Measurements from ENCODE around the gene AGBL4.
A peak's percentile ranks its signal among the peaks of the same experiment; 100 is the strongest.

AGBL4 gene

GRCh38 chr1:48688102-48688760 lies 1335.5 kb downstream of the AGBL4 start:
- Histone ChIP-seq H3K27ac (ENCODE audit: extremely low read depth, low read depth, low read length) (no peak overlapping the region), H3K4me1 (ENCODE audit: control insufficient read depth, insufficient read depth, low read length) (no peaks in the 10 kb centered on the region), H3K36me3 (ENCODE audit: control insufficient read depth in 2 of 2, insufficient read depth in 1 of 2, low read length in 2 of 2) (no peaks in the 10 kb centered on the region), H3K4me3 (ENCODE audit: low read depth, low read length) (no peak overlapping the region), H3K9me3 (ENCODE audit: control insufficient read depth, insufficient read depth, low read depth, low read length) (no peaks in the 10 kb centered on the region)
- ChIA-PET POLR2A (no interaction called here), CTCF (interaction anchor here (0.6 to 2.4 kb wide), 7 partner anchors 9 to 122 kb away, joined by 3 to 11 read pairs (median 3); no protein-coding TSS in a partner anchor)
- TF ChIP-seq ZNF571 (tag by site-specific recombination; IDR thresholded peaks at IDR 0.05) = no peak
- 0 out of 2 replicates have a peak, but pooled peaks have one; percentile 47 for TF ChIP-seq ZNF366 (tag by site-specific recombination; conservative IDR thresholded peaks at IDR 0.05)
- TF ChIP-seq ZNF488 (tag by site-specific recombination; IDR thresholded peaks at IDR 0.05) = no peak
- TF ChIP-seq ZNF148 (tag by site-specific recombination; IDR thresholded peaks at IDR 0.05; ENCODE audit: borderline replicate concordance) = no peak
- TF ChIP-seq ZFP37 (tag by site-specific recombination; IDR thresholded peaks at IDR 0.05) = no peak

- POLR2A ChIA-PET = no interaction called here
- CTCF ChIA-PET = interaction anchor here (0.5 to 2.4 kb wide), 6 partner anchors 10 to 121 kb away, joined by 3 to 11 read pairs (median 3); no protein-coding TSS in a partner anchor
- no peaks in the 10 kb centered on the region for H3K4me1 ChIP-seq (ENCODE audit: control insufficient read depth, insufficient read depth, low read length)
Observed at GRCh38 chr1:48687282-48688045, 1336.3 kb downstream of the AGBL4 start.

More at GRCh38 chr1:48687282-48688045, 1336.3 kb downstream of the AGBL4 start:
- Histone ChIP-seq H3K36me3 (ENCODE audit: control insufficient read depth in 2 of 2, insufficient read depth in 1 of 2, low read length in 2 of 2) (no peaks in the 10 kb centered on the region), H3K9me3 (ENCODE audit: control insufficient read depth, insufficient read depth, low read depth, low read length) (no peaks in the 10 kb centered on the region), H3K4me3 (ENCODE audit: low read depth, low read length) (no peak overlapping the region), H3K27ac (ENCODE audit: extremely low read depth, low read depth, low read length) (no peak overlapping the region)
- TF ChIP-seq ZNF394 (tag by site-specific recombination; IDR thresholded peaks at IDR 0.05; ENCODE audit: borderline replicate concordance) (peak; percentile 17; the same call in 1 of the 2 replicates), ZNF76 (tag by site-specific recombination; IDR thresholded peaks at IDR 0.05; ENCODE audit: borderline replicate concordance, low read depth) (no peak), ZNF280D (tag by site-specific recombination; IDR thresholded peaks at IDR 0.05) (no peak), ZBTB17 (tag by site-specific recombination; IDR thresholded peaks at IDR 0.05) (0 out of 2 replicates have a peak, but pooled peaks have one; percentile 20), EGR2 (tag by site-specific recombination; IDR thresholded peaks at IDR 0.05; ENCODE audit: low read depth) (peak; percentile 21; the same call in 1 of the 2 replicates), ZFHX2 (tag by site-specific recombination; conservative IDR thresholded peaks at IDR 0.05) (0 out of 2 replicates have a peak, but pooled peaks have one; percentile 26), ZNF341 (tag by site-specific recombination; IDR thresholded peaks at IDR 0.05; ENCODE audit: low read depth) (peak; percentile 62)

All from HEK293 (cell line).